ENCODE data around the gene ZNF469.

The ZNF469 gene

GRCh38 chr16:88428616-88429386, 46.0 kb downstream of the ZNF469 start:
- no peak for DNase-seq (ENCODE audit: low spot score)

- no peak for DNase-seq (ENCODE audit: low spot score)
Observed at GRCh38 chr16:88429387-88430184, 46.8 kb downstream of the ZNF469 start.

GRCh38 chr16:88430185-88430523, 47.4 kb downstream of the ZNF469 start:
- DNase-seq (ENCODE audit: low spot score) = no peak

- no peak for DNase-seq (ENCODE audit: low spot score)
Observed at GRCh38 chr16:88430524-88431446, 48.0 kb downstream of the ZNF469 start.

GRCh38 chr16:88431651-88432050, 48.9 kb downstream of the ZNF469 start:
- no peak for DNase-seq (ENCODE audit: low spot score)

- no peak for DNase-seq (ENCODE audit: low spot score)
Observed at GRCh38 chr16:88432174-88432573, 49.4 kb downstream of the ZNF469 start.

All from NAMALWA (cell line).